ENCODE measurements around the gene CD109. TPM values are rescaled to one million over a fixed set of nuclear protein-coding genes. Genes with fewer than 3 reads are reported as not detected.
"Not testable (repeated sequence)": the region's sequence is repeated elsewhere in the genome, so short reads cannot be mapped to it uniquely, and the experiment has no call there.

CD109 gene
- polyA plus RNA-seq, 6 donors from 2014 or later, result 0.07 TPM; not detected in 5

- H3K27me3 Mint-ChIP-seq, result peaks cover 35 to 57% (median 54%) of the 10 kb centered on the region in 3 donors
- ATAC-seq (ENCODE audit: low read depth in 2 of 2), result no peak
- peak overlapping the region in 5 of 8 donors; percentile 24 to 77 (median 54) for H3K4me3 Mint-ChIP-seq
Measured at GRCh38 chr6:73696966-73697655, 1.1 kb downstream of the CD109 start.

GRCh38 chr6:73699676-73700459 is 3.9 kb downstream of the CD109 start:
- Mint-ChIP-seq H3K36me3 (no peaks in the 10 kb centered on the region), H3K4me3 (no peak overlapping the region), H3K27me3 (peaks cover 22 to 39% (median 37%) of the 10 kb centered on the region in 3 donors)

More at GRCh38 chr6:73696966-73697655, 1.1 kb downstream of the CD109 start:
- Mint-ChIP-seq H3K9me3 (peaks cover 0 to 5% (median 2%) of the 10 kb centered on the region in 7 donors), H3K4me1 (peaks cover 13 to 25% (median 17%) of the 10 kb centered on the region in 3 donors), H3K36me3 (peaks cover 0 to 4% of the 10 kb centered on the region in 2 donors), H3K27ac (no peak overlapping the region)
- DNase-seq, result no peak

GRCh38 chr6:73702444-73702843 is 6.4 kb downstream of the CD109 start:
- Mint-ChIP-seq H3K27ac (no peak overlapping the region), H3K4me3 (no peak overlapping the region), H3K9me3 (peaks cover 0 to 2% (median 0%) of the 10 kb centered on the region in 7 donors), H3K4me1 (peaks cover under 1 to 4% (median 3%) of the 10 kb centered on the region in 3 donors), H3K27me3 (peaks cover 5 to 14% (median 14%) of the 10 kb centered on the region in 3 donors), H3K36me3 (no peaks in the 10 kb centered on the region)
- DNase-seq, result no peak
- no peak for ATAC-seq (ENCODE audit: low read depth in 2 of 2)

More at GRCh38 chr6:73699676-73700459, 3.9 kb downstream of the CD109 start:
- Mint-ChIP-seq H3K9me3 (peaks cover 0 to 2% (median 0%) of the 10 kb centered on the region in 7 donors), H3K27ac (no peak overlapping the region), H3K4me1 (peaks cover 13 to 25% (median 16%) of the 10 kb centered on the region in 3 donors)
- ATAC-seq (ENCODE audit: low read depth in 2 of 2) (no peak), DNase-seq (no peak)

GRCh38 chr6:73703466-73703865 is 7.5 kb downstream of the CD109 start:
- peaks cover 4 to 8% (median 5%) of the 10 kb centered on the region in 3 donors for H3K27me3 Mint-ChIP-seq
- H3K27ac Mint-ChIP-seq, result no peak overlapping the region
- H3K4me3 Mint-ChIP-seq, result no peak overlapping the region
- H3K4me1 Mint-ChIP-seq, result no peaks in the 10 kb centered on the region
- DNase-seq, result no peak
- H3K36me3 Mint-ChIP-seq, result no peaks in the 10 kb centered on the region
- H3K9me3 Mint-ChIP-seq, result no peaks in the 10 kb centered on the region
- no peak for ATAC-seq (ENCODE audit: low read depth in 2 of 2)

GRCh38 chr6:73704260-73704659 is 8.3 kb downstream of the CD109 start:
- Mint-ChIP-seq H3K36me3 (no peaks in the 10 kb centered on the region), H3K9me3 (no peaks in the 10 kb centered on the region), H3K4me3 (no peak overlapping the region), H3K27me3 (peaks cover 0 to 5% (median 5%) of the 10 kb centered on the region in 3 donors), H3K27ac (no peak overlapping the region), H3K4me1 (no peaks in the 10 kb centered on the region)
- no peak for DNase-seq
- no peak for ATAC-seq (ENCODE audit: low read depth in 2 of 2)

- ATAC-seq (ENCODE audit: low read depth in 2 of 2) (no peak), DNase-seq (no peak)
- Mint-ChIP-seq H3K27me3 (peaks cover 0 to 5% (median under 1%) of the 10 kb centered on the region in 3 donors), H3K9me3 (no peaks in the 10 kb centered on the region), H3K4me3 (no peak overlapping the region), H3K36me3 (no peaks in the 10 kb centered on the region), H3K27ac (no peak overlapping the region), H3K4me1 (no peaks in the 10 kb centered on the region)
Measured at GRCh38 chr6:73704798-73705197, 8.8 kb downstream of the CD109 start.

- Mint-ChIP-seq H3K4me1 (no peaks in the 10 kb centered on the region), H3K27ac (no peak overlapping the region), H3K9me3 (no peaks in the 10 kb centered on the region), H3K4me3 (no peak overlapping the region), H3K27me3 (no peaks in the 10 kb centered on the region), H3K36me3 (no peaks in the 10 kb centered on the region)
- DNase-seq (no peak), ATAC-seq (ENCODE audit: low read depth in 2 of 2) (no peak)
Measured at GRCh38 chr6:73706971-73707370, 11.0 kb downstream of the CD109 start.

- DNase-seq, result no peak
- Mint-ChIP-seq H3K36me3 (no peaks in the 10 kb centered on the region), H3K27ac (no peak overlapping the region), H3K4me3 (no peak overlapping the region), H3K4me1 (peaks cover 13 to 14% (median 14%) of the 10 kb centered on the region in 3 donors), H3K27me3 (no peaks in the 10 kb centered on the region), H3K9me3 (no peaks in the 10 kb centered on the region)
- ATAC-seq (ENCODE audit: low read depth in 2 of 2), result no peak
Measured at GRCh38 chr6:73710470-73710869, 14.5 kb downstream of the CD109 start.

GRCh38 chr6:73710948-73711347 is 14.9 kb downstream of the CD109 start:
- no peaks in the 10 kb centered on the region for H3K36me3 Mint-ChIP-seq
- no peaks in the 10 kb centered on the region for H3K27me3 Mint-ChIP-seq
- H3K4me1 Mint-ChIP-seq, result peaks cover 13 to 14% (median 14%) of the 10 kb centered on the region in 3 donors
- no peak overlapping the region for H3K27ac Mint-ChIP-seq
- no peak overlapping the region for H3K4me3 Mint-ChIP-seq
- DNase-seq, result no peak
- H3K9me3 Mint-ChIP-seq, result no peaks in the 10 kb centered on the region
- ATAC-seq (ENCODE audit: low read depth in 2 of 2), result no peak

- H3K36me3 Mint-ChIP-seq, result no peaks in the 10 kb centered on the region
- peak overlapping the region in 1 of 8 donors; percentile 53 for H3K4me3 Mint-ChIP-seq
- no peak overlapping the region for H3K27ac Mint-ChIP-seq
- H3K9me3 Mint-ChIP-seq, result no peaks in the 10 kb centered on the region
- no peak for ATAC-seq (ENCODE audit: low read depth in 2 of 2)
- H3K27me3 Mint-ChIP-seq, result no peaks in the 10 kb centered on the region
- DNase-seq, result no peak
- peaks cover 13 to 14% (median 14%) of the 10 kb centered on the region in 3 donors for H3K4me1 Mint-ChIP-seq
Measured at GRCh38 chr6:73712535-73713173, 16.7 kb downstream of the CD109 start.

- DNase-seq (no peak), ATAC-seq (ENCODE audit: low read depth in 2 of 2) (peak; percentile 40 to 49)
- H3K27me3 Mint-ChIP-seq, result no peaks in the 10 kb centered on the region
- peak overlapping the region in 2 of 6 donors; percentile 0 to 70 for H3K27ac Mint-ChIP-seq
- H3K4me1 Mint-ChIP-seq, result peaks cover 13 to 14% (median 14%) of the 10 kb centered on the region in 3 donors
- H3K9me3 Mint-ChIP-seq, result no peaks in the 10 kb centered on the region
- H3K4me3 Mint-ChIP-seq, result peak overlapping the region in 3 of 8 donors; percentile 25 to 58 (median 34)
- no peaks in the 10 kb centered on the region for H3K36me3 Mint-ChIP-seq
Measured at GRCh38 chr6:73713426-73714147, 17.6 kb downstream of the CD109 start.

- not testable (repeated sequence) for DNase-seq; H3K9me3 Mint-ChIP-seq; ATAC-seq (ENCODE audit: low read depth in 2 of 2); H3K27ac Mint-ChIP-seq; H3K27me3 Mint-ChIP-seq; H3K36me3 Mint-ChIP-seq
- Mint-ChIP-seq H3K4me3 (peak overlapping the region in 1 of 8 donors; percentile 13), H3K4me1 (peaks cover 13 to 14% (median 14%) of the 10 kb centered on the region in 3 donors)
Measured at GRCh38 chr6:73715111-73715508, 19.1 kb downstream of the CD109 start.

GRCh38 chr6:73719046-73719445 is 23.0 kb downstream of the CD109 start:
- no peak overlapping the region for H3K4me3 Mint-ChIP-seq
- H3K4me1 Mint-ChIP-seq, result peaks cover 6 to 13% (median 6%) of the 10 kb centered on the region in 3 donors
- H3K27ac Mint-ChIP-seq, result no peak overlapping the region
- H3K27me3 Mint-ChIP-seq, result no peaks in the 10 kb centered on the region
- no peak for DNase-seq
- no peaks in the 10 kb centered on the region for H3K36me3 Mint-ChIP-seq
- H3K9me3 Mint-ChIP-seq, result no peaks in the 10 kb centered on the region
- no peak for ATAC-seq (ENCODE audit: low read depth in 2 of 2)
